ENCODE data around the gene KCNQ1.

The KCNQ1 gene

GRCh38 chr11:2660357-2660939 lies 215.6 kb downstream of the KCNQ1 start:
- no peak for TF ChIP-seq Cebpa-rat (IDR thresholded peaks at IDR 0.05)
- Histone ChIP-seq H3K27ac (no peak overlapping the region), H3K4me1 (peaks cover 15% of the 10 kb centered on the region), H3K36me3 (peaks cover 55% of the 10 kb centered on the region), H3K9ac (no peak overlapping the region), H3K4me3 (no peak overlapping the region), H3K4me2 (no peak overlapping the region), H3K27me3 (no peaks in the 10 kb centered on the region), H4K20me1 (no peaks in the 10 kb centered on the region), H3K9me3 (peaks cover 84% of the 10 kb centered on the region)

- no peak for TF ChIP-seq Cebpa-rat (IDR thresholded peaks at IDR 0.05)
- Histone ChIP-seq H3K27ac (no peak overlapping the region), H3K4me3 (no peak overlapping the region), H4K20me1 (no peaks in the 10 kb centered on the region), H3K4me2 (no peak overlapping the region), H3K27me3 (no peaks in the 10 kb centered on the region), H3K9me3 (peaks cover 86% of the 10 kb centered on the region), H3K4me1 (peaks cover 6% of the 10 kb centered on the region), H3K9ac (no peak overlapping the region), H3K36me3 (peaks cover 65% of the 10 kb centered on the region)
Measured at GRCh38 chr11:2661173-2662023, 216.6 kb downstream of the KCNQ1 start.

- no peak overlapping the region for H3K4me3 ChIP-seq
- H3K9ac ChIP-seq = no peak overlapping the region
- H3K9me3 ChIP-seq = peaks cover 84% of the 10 kb centered on the region
- H3K4me2 ChIP-seq = no peak overlapping the region
- H4K20me1 ChIP-seq = no peaks in the 10 kb centered on the region
- H3K27ac ChIP-seq = no peak overlapping the region
- peaks cover 70% of the 10 kb centered on the region for H3K36me3 ChIP-seq
- H3K27me3 ChIP-seq = no peaks in the 10 kb centered on the region
- TF ChIP-seq Cebpa-rat (IDR thresholded peaks at IDR 0.05) = no peak
- 0 out of 2 replicates have a peak, but pooled peaks cover under 1% of the 10 kb centered on the region for H3K4me1 ChIP-seq
Measured at GRCh38 chr11:2662024-2662312, 217.2 kb downstream of the KCNQ1 start.

GRCh38 chr11:2662430-2663299 lies 217.9 kb downstream of the KCNQ1 start:
- H3K9me3 ChIP-seq = peaks cover 79% of the 10 kb centered on the region
- TF ChIP-seq Cebpa-rat (IDR thresholded peaks at IDR 0.05) = no peak
- H3K4me3 ChIP-seq = no peak overlapping the region
- peaks cover under 1% of the 10 kb centered on the region; the same call in 1 of the 2 replicates for H4K20me1 ChIP-seq
- H3K4me1 ChIP-seq = 0 out of 2 replicates have a peak, but pooled peaks cover under 1% of the 10 kb centered on the region
- H3K9ac ChIP-seq = no peak overlapping the region
- no peaks in the 10 kb centered on the region for H3K27me3 ChIP-seq
- no peak overlapping the region for H3K27ac ChIP-seq
- peaks cover 74% of the 10 kb centered on the region for H3K36me3 ChIP-seq
- no peak overlapping the region for H3K4me2 ChIP-seq

GRCh38 chr11:2663506-2663905 lies 218.7 kb downstream of the KCNQ1 start:
- Histone ChIP-seq H3K9ac (no peak overlapping the region), H3K4me3 (no peak overlapping the region), H3K4me1 (0 out of 2 replicates have a peak, but pooled peaks cover 6% of the 10 kb centered on the region), H4K20me1 (peaks cover 7% of the 10 kb centered on the region; the same call in 1 of the 2 replicates), H3K27ac (no peak overlapping the region), H3K4me2 (no peak overlapping the region), H3K27me3 (no peaks in the 10 kb centered on the region), H3K36me3 (peaks cover 82% of the 10 kb centered on the region), H3K9me3 (peaks cover 72% of the 10 kb centered on the region)
- TF ChIP-seq Cebpa-rat (IDR thresholded peaks at IDR 0.05) = no peak

- Histone ChIP-seq H3K4me1 (0 out of 2 replicates have a peak, but pooled peaks cover 6% of the 10 kb centered on the region), H4K20me1 (peaks cover 7% of the 10 kb centered on the region; the same call in 1 of the 2 replicates), H3K9me3 (peaks cover 67% of the 10 kb centered on the region), H3K9ac (no peak overlapping the region), H3K4me2 (no peak overlapping the region), H3K27me3 (no peaks in the 10 kb centered on the region), H3K36me3 (peaks cover 84% of the 10 kb centered on the region), H3K4me3 (no peak overlapping the region), H3K27ac (no peak overlapping the region)
- TF ChIP-seq Cebpa-rat (IDR thresholded peaks at IDR 0.05) = no peak
Measured at GRCh38 chr11:2663915-2664314, 219.1 kb downstream of the KCNQ1 start.

GRCh38 chr11:2664376-2664775 lies 219.6 kb downstream of the KCNQ1 start:
- Histone ChIP-seq H3K4me2 (no peak overlapping the region), H3K27ac (no peak overlapping the region), H3K36me3 (peaks cover 86% of the 10 kb centered on the region), H4K20me1 (peaks cover 7% of the 10 kb centered on the region; the same call in 1 of the 2 replicates), H3K9ac (no peak overlapping the region), H3K27me3 (no peaks in the 10 kb centered on the region), H3K4me1 (0 out of 2 replicates have a peak, but pooled peaks cover 6% of the 10 kb centered on the region), H3K4me3 (no peak overlapping the region), H3K9me3 (peaks cover 63% of the 10 kb centered on the region)
- no peak for TF ChIP-seq Cebpa-rat (IDR thresholded peaks at IDR 0.05)

GRCh38 chr11:2664791-2665525 lies 220.2 kb downstream of the KCNQ1 start:
- H4K20me1 ChIP-seq = peaks cover 9% of the 10 kb centered on the region; the same call in 1 of the 2 replicates
- 0 out of 2 replicates have a peak, but pooled peaks cover 6% of the 10 kb centered on the region for H3K4me1 ChIP-seq
- H3K36me3 ChIP-seq = peaks cover 92% of the 10 kb centered on the region
- H3K27me3 ChIP-seq = no peaks in the 10 kb centered on the region
- no peak overlapping the region for H3K27ac ChIP-seq
- H3K4me2 ChIP-seq = no peak overlapping the region
- TF ChIP-seq Cebpa-rat (IDR thresholded peaks at IDR 0.05) = no peak
- H3K4me3 ChIP-seq = no peak overlapping the region
- no peak overlapping the region for H3K9ac ChIP-seq
- peaks cover 57% of the 10 kb centered on the region for H3K9me3 ChIP-seq

Data from BLaER1 (cell line).